Fibroblast of lung (primary cell): ENCODE results near the gene NCAM2. TPM values are rescaled to one million over a fixed set of nuclear protein-coding genes. Genes with fewer than 3 reads are reported as not detected.

ENCODE experiments used
- DNase-seq, 2 donors: peaks; one replicate each; pipeline versions ENCODE4 v3.0.0 to v3.0.0-alpha.2; 2010; ENCODE audit warnings: low read depth in 2 of 2
- H2AFZ ChIP-seq: 2 replicates; pipeline ENCODE4 v1.5.1; 2012; ENCODE audit warnings: low read length, control low read depth, inconsistent platforms
- H3K27ac ChIP-seq: 2 replicates; pipeline ENCODE4 v1.5.1; 2011; ENCODE audit warnings: low read length, control low read depth; ENCODE audit not compliant: insufficient read depth
- H3K27me3 ChIP-seq: 2 replicates; pipeline ENCODE4 v1.5.1; 2011; ENCODE audit warnings: mild to moderate bottlenecking, low read length; ENCODE audit not compliant: control insufficient read depth, insufficient read depth
- H3K36me3 ChIP-seq: 2 replicates; pipeline ENCODE4 v1.5.1; 2011; ENCODE audit warnings: low read length; ENCODE audit not compliant: control insufficient read depth, insufficient read depth
- H3K4me1 ChIP-seq: 2 replicates; pipeline ENCODE4 v1.5.1; 2011; ENCODE audit warnings: low read length; ENCODE audit not compliant: control insufficient read depth, insufficient read depth; ENCODE audit errors: extremely low read depth
- H3K4me2 ChIP-seq: 2 replicates; pipeline ENCODE4 v1.5.1; 2011; ENCODE audit warnings: low read length, control low read depth; ENCODE audit not compliant: insufficient read depth; ENCODE audit errors: extremely low read depth
- H3K4me3 ChIP-seq, 4 experiments: fragments of 200-600 bp in 1 of 4; sonication (generic) in 1 of 4; replicated peaks in 1 of 4; 2 replicates each; pipeline ENCODE4 v1.5.1; 2011 to 2016; ENCODE audit warnings: low read length in 4 of 4, low read depth in 3 of 4, mild to moderate bottlenecking in 3 of 4, control low read depth in 2 of 4, inconsistent platforms in 1 of 4, mixed read lengths in 1 of 4; ENCODE audit not compliant: insufficient read depth in 1 of 4; ENCODE audit errors: control extremely low read depth in 1 of 4
- H3K79me2 ChIP-seq: 2 replicates; pipeline ENCODE4 v1.5.1; 2012; ENCODE audit warnings: mild to moderate bottlenecking, low read length, inconsistent platforms; ENCODE audit not compliant: control insufficient read depth, insufficient read depth
- H3K9ac ChIP-seq: 2 replicates; pipeline ENCODE4 v1.5.1; 2011; ENCODE audit warnings: mild to moderate bottlenecking, low read length, control low read depth; ENCODE audit not compliant: insufficient read depth
- H3K9me3 ChIP-seq: 2 replicates; pipeline ENCODE4 v1.5.1; 2012; ENCODE audit warnings: low read depth, low read length; ENCODE audit not compliant: control insufficient read depth, insufficient read depth
- H4K20me1 ChIP-seq: 2 replicates; pipeline ENCODE4 v1.5.1; 2011; ENCODE audit warnings: low read length; ENCODE audit not compliant: control insufficient read depth, insufficient read depth; ENCODE audit errors: extremely low read depth
- CTCF ChIP-seq, 2 donors: IDR thresholded peaks in 1 of 2; conservative IDR thresholded peaks in 1 of 2; 1 replicate in 1 of 2; 2 replicates in 1 of 2; pipeline ENCODE4 v1.5.1; 2011 to 2012; ENCODE audit warnings: low read length in 2 of 2, control low read depth in 1 of 2, inconsistent platforms in 1 of 2, low read depth in 1 of 2, mild to moderate bottlenecking in 1 of 2
- EZH2 ChIP-seq: IDR thresholded peaks from 2 replicates; pipeline ENCODE4 v1.5.1; 2012; ENCODE audit warnings: low read length, control low read depth, mild to moderate bottlenecking; ENCODE audit errors: missing control alignments
- polyA plus RNA-seq, 2 donors: library from polyadenylated mRNA; depleted of rRNA in 1 of 2; stranded (reverse) in 1 of 2; unstranded in 1 of 2; fragments of >200 nt; gene quantifications; 2 replicates each; pipeline ENCODE4 v1.2.1, GENCODE V29; 2011 to 2012; ENCODE audit warnings: missing spikeins in 1 of 2
- total RNA-seq: library from RNA; depleted of rRNA; stranded (reverse); fragments of >200 nt; gene quantifications from 2 replicates; pipeline ENCODE4 v1.2.1, GENCODE V29; 2014

Gene NCAM2
- total and polyA plus RNA-seq, 2 donors (not counting 1 experiment from before 2014, with no cell fraction given) = 5.6 to 11.1 TPM

- H3K79me2 ChIP-seq = no peaks in the 10 kb centered on the region
- H3K9ac ChIP-seq = no peak overlapping the region
- no peaks in the 10 kb centered on the region for H3K4me1 ChIP-seq
- no peaks in the 10 kb centered on the region for H3K36me3 ChIP-seq
- TF ChIP-seq EZH2 (no peak), CTCF (conservative IDR thresholded peaks at IDR 0.05 in 1 of 2, IDR thresholded peaks at IDR 0.05 in 1 of 2; ENCODE audit: low read depth in 1 of 2, low read length in 2 of 2) (no peak)
- H3K27me3 ChIP-seq = no peaks in the 10 kb centered on the region
- no peaks in the 10 kb centered on the region for H4K20me1 ChIP-seq
- no peak for DNase-seq
- H3K4me3 ChIP-seq = no peak overlapping the region
- no peak overlapping the region for H3K4me2 ChIP-seq
- no peak overlapping the region for H3K27ac ChIP-seq
- H3K9me3 ChIP-seq = no peaks in the 10 kb centered on the region
- H2AFZ ChIP-seq = no peak overlapping the region
Measured at GRCh38 chr21:21412096-21412495, 413.9 kb downstream of the NCAM2 start.

- H3K27me3 ChIP-seq = no peaks in the 10 kb centered on the region
- TF ChIP-seq CTCF (conservative IDR thresholded peaks at IDR 0.05 in 1 of 2, IDR thresholded peaks at IDR 0.05 in 1 of 2; ENCODE audit: low read depth in 1 of 2, low read length in 2 of 2) (no peak), EZH2 (no peak)
- DNase-seq = peak in 1 of 2 donors; percentile 56
Measured at GRCh38 chr21:21415741-21416140, 417.5 kb downstream of the NCAM2 start.

GRCh38 chr21:21434944-21435343, 436.7 kb downstream of the NCAM2 start:
- H4K20me1 ChIP-seq = no peaks in the 10 kb centered on the region
- no peak overlapping the region for H3K4me2 ChIP-seq
- no peak overlapping the region for H3K4me3 ChIP-seq
- H3K79me2 ChIP-seq = no peaks in the 10 kb centered on the region
- H3K9me3 ChIP-seq = no peaks in the 10 kb centered on the region
- no peak overlapping the region for H3K27ac ChIP-seq
- H3K27me3 ChIP-seq = no peaks in the 10 kb centered on the region
- H3K9ac ChIP-seq = no peak overlapping the region
- no peaks in the 10 kb centered on the region for H3K36me3 ChIP-seq
- DNase-seq = no peak
- no peaks in the 10 kb centered on the region for H3K4me1 ChIP-seq
- TF ChIP-seq CTCF (conservative IDR thresholded peaks at IDR 0.05 in 1 of 2, IDR thresholded peaks at IDR 0.05 in 1 of 2; ENCODE audit: low read depth in 1 of 2, low read length in 2 of 2) (no peak), EZH2 (no peak)
- H2AFZ ChIP-seq = no peak overlapping the region

More at GRCh38 chr21:21415741-21416140, 417.5 kb downstream of the NCAM2 start:
- no peaks in the 10 kb centered on the region for H3K36me3 ChIP-seq
- no peaks in the 10 kb centered on the region for H3K9me3 ChIP-seq
- H3K4me2 ChIP-seq = no peak overlapping the region
- H3K79me2 ChIP-seq = no peaks in the 10 kb centered on the region
- H4K20me1 ChIP-seq = no peaks in the 10 kb centered on the region
- H3K27ac ChIP-seq = no peak overlapping the region
- H3K9ac ChIP-seq = no peak overlapping the region
- H3K4me1 ChIP-seq = no peaks in the 10 kb centered on the region
- H2AFZ ChIP-seq = no peak overlapping the region
- H3K4me3 ChIP-seq = no peak overlapping the region
